LHCN-M2 (cell line): ENCODE data around the gene CFAP97D2. TPM values are rescaled to one million over a fixed set of nuclear protein-coding genes. Genes with fewer than 3 reads are reported as not detected.
"Not testable (repeated sequence)": the region's sequence is repeated elsewhere in the genome, so short reads cannot be mapped to it uniquely, and the experiment has no call there.

Experiments
- DNase-seq: peaks from one replicate; pipeline ENCODE4 v3.0.0-alpha.2; 2012; ENCODE audit warnings: low read depth
- total RNA-seq: library from RNA; depleted of rRNA; stranded (reverse); fragments of >200 nt; gene quantifications from 2 replicates; pipeline ENCODE4 v1.2.3, GENCODE V29; 2014

Gene CFAP97D2
- total RNA-seq, 1 experiment from 2014 or later = not detected

DNA sequence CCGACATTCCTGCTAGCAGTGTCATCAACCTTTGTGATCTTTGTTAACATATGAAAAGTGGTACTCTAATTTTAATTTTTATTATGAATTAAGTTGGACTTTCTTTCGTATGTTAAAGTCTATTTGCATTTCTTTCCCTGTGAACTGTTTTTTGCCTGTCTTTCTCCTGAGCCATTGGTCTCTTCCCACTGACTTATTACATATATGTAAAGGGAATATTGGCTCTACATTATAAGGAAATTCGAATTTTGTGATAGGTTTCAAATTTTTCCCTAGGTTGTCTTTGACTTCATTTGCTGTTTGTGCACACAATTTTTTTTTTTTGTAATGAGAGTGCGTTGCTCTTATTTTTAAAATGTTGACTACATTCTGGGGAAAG lies 55.2 kb downstream of the CFAP97D2 start:
- DNase-seq = no peak

DNA sequence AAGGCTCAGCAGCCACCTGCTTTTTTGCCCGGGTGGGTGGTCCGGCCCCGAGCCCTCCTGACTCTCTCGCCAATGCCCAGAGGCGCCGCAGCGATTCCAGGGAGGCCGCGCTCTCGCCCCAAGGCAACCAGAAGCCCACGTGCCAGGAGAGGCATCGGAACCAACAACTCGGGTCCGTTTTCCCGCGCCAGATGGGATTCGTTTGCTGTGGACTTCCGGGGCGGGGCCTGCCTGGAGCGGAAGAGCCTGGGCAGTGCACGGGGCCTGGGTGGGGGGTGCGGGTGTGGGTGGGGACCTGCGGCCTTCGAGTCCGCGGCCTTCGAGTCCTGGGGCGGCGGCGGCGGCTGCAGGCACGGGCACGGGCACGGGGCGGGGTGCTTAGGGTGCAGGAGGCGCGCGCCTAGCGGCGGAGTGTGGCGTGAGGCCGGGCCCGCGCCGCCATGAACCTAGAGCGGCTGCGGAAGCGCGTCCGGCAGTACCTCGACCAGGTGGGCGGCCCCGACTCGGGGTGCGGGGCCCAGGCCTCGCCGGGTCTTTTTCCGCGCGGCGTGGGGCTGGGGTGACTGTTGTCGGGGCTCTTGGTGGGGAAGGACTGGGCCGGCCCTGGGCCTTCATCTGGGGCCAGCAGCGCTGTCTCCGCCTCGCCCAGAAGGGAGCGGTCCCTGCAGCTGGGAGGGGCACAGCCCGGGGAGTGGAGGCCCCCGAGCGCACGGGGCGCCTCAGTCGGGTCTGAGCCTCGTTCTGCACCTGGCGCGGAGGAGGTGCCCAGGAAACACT lies 55.8 kb downstream of the CFAP97D2 start, which contains the start of gene CDC16:
CDC16 (plus strand) TSS at position 253 of the 777 bp plus-strand sequence; CDS start at position 441, 188 bp downstream.
- peak; percentile 88 for DNase-seq

DNA sequence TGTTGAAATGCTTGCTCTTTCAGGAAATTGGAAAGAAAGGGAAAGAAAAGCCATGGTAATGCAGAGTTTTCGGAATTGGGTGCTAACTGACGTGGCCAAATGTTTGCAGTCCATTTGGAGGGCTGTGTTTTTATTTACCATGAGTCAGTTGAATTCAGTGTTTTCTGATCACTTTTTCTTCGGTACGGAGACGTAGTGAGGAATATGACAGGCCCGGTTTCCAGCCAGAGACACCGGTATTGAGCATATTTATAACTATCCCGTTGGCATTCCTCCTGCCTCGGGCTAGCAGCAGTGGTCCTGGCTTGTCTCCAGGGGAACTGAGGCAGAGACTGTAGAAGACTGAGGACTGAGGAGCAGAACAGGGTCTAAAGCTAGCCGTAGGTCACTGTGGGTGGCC lies 56.6 kb downstream of the CFAP97D2 start:
- peak; percentile 21 for DNase-seq

DNA sequence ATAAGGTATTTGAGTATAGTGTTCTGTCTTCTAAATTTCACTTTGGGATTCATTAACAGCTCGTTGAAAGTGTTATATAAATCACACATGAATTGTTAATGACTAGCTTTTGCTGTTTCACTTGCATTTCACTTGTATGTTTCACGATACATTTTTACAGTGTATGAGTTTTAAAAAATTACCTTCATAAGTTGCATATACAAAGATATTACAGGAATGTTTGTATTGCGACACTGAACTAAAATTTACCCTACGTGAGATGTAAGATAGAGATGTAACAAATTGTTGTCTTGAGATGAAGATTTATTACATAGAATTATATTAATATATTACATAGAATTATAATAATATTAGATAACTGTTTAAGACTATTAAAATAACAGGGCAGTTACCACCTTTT lies 57.2 kb downstream of the CFAP97D2 start:
- no peak for DNase-seq

DNA sequence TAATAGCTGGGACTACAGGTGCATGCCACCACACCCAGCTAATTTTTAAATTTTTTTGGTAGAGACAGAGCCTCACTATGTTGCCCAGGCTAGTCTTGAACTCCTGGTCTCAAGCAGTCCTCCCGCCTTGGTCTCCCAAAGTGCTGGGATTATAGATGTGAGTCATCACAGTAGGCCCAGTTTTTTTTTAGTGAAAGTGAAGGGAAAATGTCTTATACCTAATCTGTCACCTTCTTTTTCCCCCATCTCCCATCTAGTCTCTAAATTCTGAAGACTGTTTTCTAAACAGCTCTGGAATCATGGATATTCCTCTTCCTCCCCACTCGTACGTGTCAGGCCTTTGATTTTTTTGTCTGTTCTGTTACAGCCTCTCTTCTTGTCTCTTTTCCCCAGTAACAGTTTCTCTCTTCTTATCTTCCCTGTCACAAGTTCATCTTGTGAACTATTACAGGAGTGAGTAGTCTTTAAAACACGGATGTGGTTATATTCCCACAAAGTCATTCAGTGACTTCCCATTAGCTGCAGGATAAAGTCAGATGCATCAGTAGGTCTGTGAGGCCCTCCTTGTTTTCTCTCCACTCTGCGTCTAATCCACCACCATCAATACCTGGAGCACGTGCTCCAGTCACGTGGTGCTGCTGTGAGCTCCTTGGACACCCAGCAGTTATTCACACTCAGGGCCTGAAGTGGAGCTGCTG lies 58.5 kb downstream of the CFAP97D2 start:
- no peak for DNase-seq

DNA sequence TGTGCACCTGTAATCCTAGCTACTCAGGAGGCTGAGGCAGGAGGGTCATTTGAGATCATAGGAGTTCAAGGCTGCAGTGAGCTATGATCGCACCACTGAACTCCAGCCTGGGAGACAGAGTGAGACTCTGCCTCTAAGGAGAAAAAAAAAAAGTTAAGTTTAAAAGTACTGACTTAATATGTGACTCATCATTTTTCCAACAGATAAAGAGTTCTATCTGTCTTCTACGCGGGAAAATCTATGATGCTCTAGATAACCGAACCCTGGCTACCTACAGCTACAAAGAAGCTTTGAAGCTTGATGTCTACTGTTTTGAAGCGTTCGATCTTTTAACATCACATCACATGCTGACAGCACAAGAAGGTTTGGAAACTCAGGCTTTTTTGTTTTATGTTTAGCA lies 62.9 kb downstream of the CFAP97D2 start:
- no peak for DNase-seq

DNA sequence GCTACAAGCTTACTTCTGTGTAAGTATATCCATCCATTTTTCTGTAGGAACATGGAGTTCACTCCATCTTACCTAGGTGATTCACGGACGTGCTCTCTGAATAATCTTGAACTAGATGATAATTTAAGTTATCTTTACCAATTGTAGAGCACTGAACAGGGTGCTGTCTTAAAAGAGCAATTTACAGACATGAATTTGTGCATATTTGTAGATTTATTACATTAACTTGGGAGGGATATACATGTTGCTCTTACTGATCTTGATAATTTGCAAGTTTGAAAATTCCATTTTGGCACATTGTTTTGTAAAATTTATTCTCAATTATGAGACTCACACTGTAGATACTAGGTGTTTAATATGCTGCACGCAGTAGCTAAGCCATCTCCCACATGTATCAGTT lies 64.9 kb downstream of the CFAP97D2 start:
- no peak for DNase-seq

DNA sequence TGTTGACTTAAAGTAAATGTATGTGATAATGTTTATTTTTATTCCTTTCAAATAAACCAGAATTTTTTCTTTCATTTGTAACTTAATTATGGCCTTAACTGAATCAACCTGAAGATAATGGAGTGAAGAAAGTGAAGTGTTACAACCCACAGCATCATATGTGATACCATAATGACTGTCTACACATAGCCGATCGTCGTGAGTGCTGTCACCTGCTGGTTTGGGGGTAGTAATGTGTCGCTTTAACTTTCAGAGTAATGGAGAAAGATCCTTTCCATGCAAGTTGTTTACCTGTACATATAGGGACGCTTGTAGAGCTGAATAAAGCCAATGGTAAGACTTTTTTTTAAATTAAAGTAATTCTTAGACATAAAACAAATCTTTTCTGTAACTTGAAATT lies 65.6 kb downstream of the CFAP97D2 start:
- DNase-seq = no peak

DNA sequence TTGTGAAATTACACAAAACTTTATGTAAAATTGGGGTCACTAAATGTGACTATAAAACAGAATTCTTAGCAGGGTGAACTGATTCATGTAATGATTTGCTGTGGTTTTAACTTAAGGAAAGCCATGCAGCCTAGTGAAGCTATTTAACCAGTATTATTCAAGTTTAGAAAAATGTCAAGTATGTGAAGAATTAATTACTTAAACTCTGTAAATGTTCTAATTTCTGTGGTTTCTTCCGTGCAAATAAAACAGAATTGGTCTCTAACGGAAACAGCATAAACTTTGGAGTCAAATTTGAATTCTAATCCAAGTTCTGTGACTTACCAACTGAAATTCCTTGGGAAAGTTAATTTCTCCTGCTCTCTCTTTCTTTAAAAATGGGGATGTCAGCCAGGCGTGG lies 69.0 kb downstream of the CFAP97D2 start:
- DNase-seq = peak; percentile 19

DNA sequence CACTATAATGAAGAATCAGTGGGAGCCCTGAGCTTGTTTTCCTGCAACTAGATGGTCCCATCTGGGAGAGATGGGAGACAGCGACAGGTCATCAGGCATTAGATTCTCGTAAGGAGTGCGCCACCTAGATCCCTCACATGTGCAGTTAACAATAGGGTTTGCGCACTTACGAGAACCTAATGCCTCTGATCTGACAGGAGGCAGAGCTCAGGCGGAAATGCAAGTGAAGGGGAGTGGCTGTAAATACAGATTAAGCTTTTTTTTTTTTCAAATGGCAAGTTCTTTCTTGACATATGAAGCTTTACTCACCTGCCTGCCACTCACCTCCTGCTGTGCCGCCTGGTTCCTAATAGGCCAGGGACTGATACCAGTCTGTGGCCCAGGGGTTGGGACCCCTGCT lies 70.0 kb downstream of the CFAP97D2 start:
- DNase-seq = no peak

DNA sequence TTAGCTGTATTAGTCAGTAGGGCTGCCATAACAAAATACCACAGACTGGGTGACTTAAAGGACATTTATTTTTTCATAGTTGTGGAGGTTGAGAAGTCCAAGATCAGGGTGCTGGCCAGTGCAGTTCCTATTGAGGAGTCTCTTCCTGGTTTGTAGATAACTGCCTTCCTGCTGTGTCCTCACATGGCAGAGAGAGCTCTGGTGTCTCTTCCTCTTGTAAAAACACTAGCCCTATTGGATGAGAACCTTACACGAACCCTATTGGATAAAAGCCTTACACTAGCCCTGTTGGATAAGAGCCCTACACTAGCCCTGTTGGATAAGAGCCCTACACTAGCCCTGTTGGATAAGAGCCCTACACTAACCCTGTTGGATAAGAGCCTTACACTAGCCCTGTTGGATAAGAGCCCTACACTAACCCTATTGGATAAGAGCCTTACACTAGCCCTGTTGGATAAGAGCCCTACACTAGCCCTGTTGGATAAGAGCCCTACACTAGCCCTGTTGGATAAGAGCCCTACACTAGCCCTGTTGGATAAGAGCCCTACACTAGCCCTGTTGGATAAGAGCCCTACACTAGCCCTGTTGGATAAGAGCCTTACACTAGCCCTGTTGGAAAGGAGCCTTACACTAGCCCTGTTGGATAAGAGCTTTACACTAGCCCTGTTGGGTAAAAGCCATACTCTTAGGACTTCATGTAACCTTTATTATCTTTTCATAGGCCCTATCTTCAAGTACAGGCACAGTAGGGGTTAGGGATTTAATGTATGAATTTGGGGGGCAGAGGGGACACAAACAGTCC lies 72.8 kb downstream of the CFAP97D2 start:
- not testable (repeated sequence) for DNase-seq

DNA sequence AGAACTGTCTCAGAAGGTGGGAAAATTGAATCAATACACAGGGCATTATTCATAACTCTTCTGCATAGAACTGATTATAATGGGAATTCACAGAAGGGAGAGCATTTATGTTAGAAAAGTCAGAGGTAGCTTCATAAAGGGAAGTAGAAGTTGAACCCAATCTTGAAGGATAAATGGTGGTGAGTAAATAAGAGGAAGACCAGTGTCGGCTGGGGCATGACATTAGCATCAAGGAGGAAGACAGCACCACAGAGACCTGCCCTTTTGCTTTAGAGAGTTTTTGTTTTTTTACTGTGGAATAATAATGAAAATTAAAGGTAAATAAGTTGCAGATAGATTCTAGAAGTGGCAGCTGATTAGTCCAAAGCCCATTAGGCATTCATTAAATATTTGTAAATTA lies 77.5 kb downstream of the CFAP97D2 start:
- no peak for DNase-seq

DNA sequence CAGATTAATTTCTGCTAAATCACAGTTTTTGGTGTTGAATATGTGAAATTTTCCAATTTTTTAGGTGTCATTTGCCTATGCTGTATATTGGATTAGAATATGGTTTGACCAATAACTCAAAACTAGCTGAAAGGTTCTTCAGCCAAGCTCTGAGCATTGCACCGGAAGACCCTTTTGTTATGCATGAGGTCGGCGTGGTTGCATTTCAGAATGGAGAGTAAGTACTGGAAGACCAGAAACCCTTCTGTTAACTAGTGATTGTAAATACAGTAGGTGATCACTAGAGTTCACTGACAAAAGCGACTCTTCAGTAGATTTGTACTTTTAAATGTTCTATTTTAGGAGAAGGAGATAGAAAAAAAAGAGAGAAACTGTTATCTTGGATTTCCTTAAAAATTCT lies 78.0 kb downstream of the CFAP97D2 start:
- DNase-seq = no peak

DNA sequence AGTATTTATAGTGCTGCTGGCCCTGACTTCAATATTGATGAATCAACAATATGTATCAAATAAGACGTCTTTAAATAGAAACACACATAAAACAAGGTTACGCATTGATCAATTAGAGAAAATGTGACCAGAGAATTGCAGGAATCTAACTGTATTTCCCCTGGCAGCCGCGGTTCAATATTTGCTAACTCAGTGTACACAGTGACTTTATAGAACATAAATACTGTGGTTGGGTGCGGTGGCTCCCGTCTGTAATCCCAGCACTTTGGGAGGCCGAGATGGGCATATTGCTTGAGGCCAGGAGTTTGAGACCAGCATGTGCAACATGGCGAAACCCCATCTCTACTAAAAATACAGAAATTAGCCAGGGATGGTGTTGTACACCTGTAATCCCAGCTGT lies 79.5 kb downstream of the CFAP97D2 start:
- no peak for DNase-seq

DNA sequence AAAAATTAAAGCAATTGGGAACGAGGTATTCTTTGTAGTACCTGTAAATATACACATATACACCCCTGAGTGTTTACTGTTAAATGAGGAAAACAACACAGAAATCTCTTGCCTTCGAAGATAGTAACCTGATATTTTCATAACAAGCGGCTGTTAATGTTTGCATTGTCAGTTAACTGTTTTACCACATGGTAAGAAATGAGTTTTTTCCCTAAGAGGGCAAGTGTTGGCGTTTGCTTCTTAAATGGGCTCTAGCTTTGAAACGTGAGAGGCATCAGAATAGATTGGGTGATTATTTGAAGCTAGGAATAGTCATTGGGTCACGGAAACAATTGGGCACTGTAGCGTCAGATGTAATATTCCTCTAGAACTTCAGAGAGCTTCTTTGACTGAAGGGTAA lies 80.3 kb downstream of the CFAP97D2 start:
- no peak for DNase-seq

DNA sequence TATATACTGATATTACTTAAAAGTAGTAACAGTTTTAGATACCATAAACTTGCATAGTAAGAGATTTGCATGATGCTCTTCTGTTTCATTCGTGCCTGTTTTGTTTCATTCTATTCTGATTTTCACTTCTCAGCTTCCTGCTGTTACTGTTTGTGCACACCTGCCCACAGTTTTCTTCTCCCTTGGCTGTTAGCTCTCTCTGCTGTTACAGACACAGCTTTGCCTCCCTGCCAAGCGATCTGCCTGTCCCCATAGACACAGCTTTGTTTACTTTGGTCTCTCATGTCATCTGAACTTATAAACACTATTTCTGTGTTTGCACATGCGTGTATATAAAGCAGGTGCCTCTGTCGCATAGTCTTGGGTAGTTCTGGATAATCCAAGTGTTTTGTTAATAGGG lies 80.9 kb downstream of the CFAP97D2 start:
- no peak for DNase-seq

DNA sequence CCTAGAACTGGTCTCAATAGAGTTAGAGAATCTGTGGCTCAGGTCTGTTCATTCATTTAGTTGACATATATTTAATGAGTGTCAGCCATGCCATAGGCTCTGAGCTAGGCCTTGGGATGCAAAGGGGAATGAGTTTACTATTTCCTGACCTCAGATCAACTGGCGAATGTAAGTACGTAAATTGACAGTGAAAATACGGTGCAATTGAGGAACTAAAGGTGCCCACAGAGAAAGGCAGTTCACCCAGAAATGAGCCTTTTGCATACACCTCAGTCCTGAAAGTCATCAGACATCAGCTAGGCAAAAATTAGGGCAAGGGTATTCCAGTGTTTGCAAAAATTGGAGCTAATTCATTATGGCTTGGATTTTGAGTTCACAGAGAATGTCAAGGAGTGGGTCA lies 81.8 kb downstream of the CFAP97D2 start:
- no peak for DNase-seq

DNA sequence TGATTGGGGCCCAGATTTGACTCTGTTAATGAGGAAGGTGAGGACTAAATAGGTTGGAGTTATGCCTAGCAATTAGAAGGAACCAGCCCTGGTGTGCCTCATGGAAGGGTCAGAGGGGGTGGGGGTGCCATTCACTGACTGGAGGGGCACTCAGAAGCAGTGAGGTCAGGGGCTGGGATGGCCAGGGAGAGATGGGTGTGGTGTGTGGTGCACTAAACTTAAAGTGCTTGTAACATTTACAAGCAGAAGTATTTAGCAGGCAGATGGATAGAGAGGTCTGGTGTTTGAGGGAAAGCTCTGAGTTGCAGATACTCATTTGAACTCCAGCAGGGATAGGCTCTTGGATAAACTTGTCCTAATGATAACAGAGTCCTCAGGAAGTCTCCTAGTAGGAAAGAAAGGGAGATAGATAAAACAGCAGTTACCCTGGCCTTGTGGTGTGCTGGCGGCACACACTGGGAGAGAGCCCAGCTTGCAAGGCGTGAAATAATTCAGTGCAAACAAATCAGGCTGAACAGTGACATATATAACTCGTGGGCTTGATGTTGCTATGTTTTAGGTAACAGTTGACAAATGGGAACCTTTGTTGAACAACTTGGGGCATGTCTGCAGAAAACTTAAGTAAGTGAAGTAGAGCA lies 82.4 kb downstream of the CFAP97D2 start:
- no peak for DNase-seq

DNA sequence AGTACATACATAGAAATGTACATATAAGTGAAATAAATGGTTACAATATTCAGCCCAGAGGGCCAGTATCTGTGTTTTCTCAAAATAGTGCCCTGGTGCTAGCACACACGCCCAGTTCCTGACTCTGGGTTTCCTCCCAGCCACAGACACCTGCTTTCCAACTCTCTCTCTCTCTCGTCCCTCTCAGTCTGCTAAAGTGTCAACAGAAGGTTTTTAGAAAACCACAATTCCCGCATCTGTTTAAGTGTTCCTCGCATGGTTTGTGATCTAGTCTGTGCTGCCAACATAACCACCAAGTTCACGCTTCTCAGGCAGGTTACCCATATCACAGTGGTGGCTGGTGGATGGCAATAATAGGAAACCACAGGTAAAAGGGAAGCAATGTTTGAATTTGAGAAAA lies 84.5 kb downstream of the CFAP97D2 start:
- peak; percentile 63 for DNase-seq

DNA sequence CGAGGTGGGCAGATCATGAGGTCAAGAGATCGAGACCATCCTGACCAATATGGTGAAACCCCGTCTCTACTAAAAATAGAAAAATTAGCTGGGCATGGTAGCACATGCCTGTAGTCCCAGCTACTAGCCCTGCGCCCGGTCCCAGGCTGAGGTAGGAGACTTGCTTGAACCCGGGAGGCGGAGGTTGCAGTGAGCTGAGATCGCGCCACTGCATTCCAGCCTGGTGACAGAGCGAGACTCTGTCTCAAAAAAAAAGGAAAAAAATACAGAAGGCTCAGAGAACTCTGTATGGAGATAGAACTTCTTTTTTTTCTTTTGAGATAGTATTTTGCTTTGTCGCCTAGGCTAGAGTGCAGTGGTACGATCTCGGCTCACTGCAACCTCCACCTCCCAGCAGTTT lies 85.3 kb downstream of the CFAP97D2 start:
- DNase-seq = not testable (repeated sequence)

DNA sequence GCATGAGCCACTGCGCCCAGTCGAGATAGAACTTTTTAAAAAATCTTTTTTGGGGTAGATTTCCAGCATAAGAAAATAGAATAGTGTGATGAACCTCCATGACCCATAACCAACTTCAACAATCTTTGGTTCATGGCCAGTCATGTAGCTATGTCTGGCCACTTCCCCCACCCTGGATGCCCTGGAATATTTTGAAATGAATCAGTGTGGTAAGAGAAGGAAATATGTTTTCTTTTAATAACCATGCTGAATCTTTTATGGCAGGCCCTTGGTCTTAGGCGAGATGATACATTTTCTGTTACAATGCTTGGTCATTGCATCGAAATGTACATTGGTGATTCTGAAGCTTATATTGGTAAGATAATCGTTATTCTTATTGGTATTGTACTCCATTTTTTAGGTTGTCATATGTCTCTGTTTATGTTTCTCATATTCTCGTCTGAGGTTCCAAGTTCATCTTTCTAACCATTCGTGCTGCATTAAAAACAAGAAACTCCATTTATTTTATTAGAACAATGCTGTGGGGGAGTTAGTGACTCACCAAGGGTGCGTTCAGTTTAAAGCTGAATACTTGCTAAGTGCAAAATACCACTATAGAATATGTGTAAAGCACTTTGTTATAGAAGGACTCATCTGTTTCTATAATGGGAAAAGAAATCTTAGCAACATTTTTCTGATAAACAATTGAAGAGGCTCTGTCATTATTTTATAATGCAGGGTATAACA lies 86.0 kb downstream of the CFAP97D2 start:
- peak; percentile 84 for DNase-seq
